Kidney epithelial cell (primary cell): ENCODE results near the gene ZWILCH. TPM values are rescaled to one million over a fixed set of nuclear protein-coding genes. Genes with fewer than 3 reads are reported as not detected.
"Not testable (repeated sequence)": the region's sequence is repeated elsewhere in the genome, so short reads cannot be mapped to it uniquely, and the experiment has no call there.

Source experiments
- DNase-seq: peaks from one replicate; pipeline ENCODE4 v3.0.0-alpha.2; 2010; ENCODE audit warnings: low read depth
- H3K27me3 ChIP-seq: 2 replicates; pipeline ENCODE4 v1.6.0; 2011; ENCODE audit warnings: low read length; ENCODE audit not compliant: control insufficient read depth, insufficient read depth
- H3K36me3 ChIP-seq: 2 replicates; pipeline ENCODE4 v1.5.1; 2011; ENCODE audit warnings: low read length; ENCODE audit not compliant: control insufficient read depth, insufficient read depth
- H3K4me3 ChIP-seq: 2 replicates; pipeline ENCODE4 v1.5.1; 2011; ENCODE audit warnings: low read depth, mild to moderate bottlenecking, control low read depth, low read length
- CTCF ChIP-seq: IDR thresholded peaks from 2 replicates; pipeline ENCODE4 v1.5.1; 2011; ENCODE audit warnings: mild to moderate bottlenecking, moderate library complexity, low read length, control low read depth, inconsistent platforms; ENCODE audit not compliant: insufficient read depth, poor library complexity, severe bottlenecking
- total RNA-seq: library from RNA; depleted of rRNA; stranded (reverse); fragments of >200 nt; gene quantifications from 2 replicates; pipeline ENCODE4 v1.2.3, GENCODE V29; 2015

ZWILCH gene
- total RNA-seq, 1 donor from 2014 or later: 11.6 TPM

- Histone ChIP-seq H3K36me3 (no peaks in the 10 kb centered on the region), H3K4me3 (peak within 1 kb of the TSS; percentile 66), H3K27me3 (no peaks in the 10 kb centered on the region)
- peak; percentile 65 for DNase-seq
- TF ChIP-seq CTCF: peak; percentile 97
Measured at GRCh38 chr15:66497502-66498455, 7.3 kb upstream of the ZWILCH start, which contains the start of gene SNAPC5. TSS of gene SNAPC5 (minus strand) at chr15:66497762. CDS start at chr15:66497731, 31 bp downstream.

GRCh38 chr15:66498501-66499386 lies 6.4 kb upstream of the ZWILCH start:
- peak; percentile 19 for TF ChIP-seq CTCF
- no peak for DNase-seq
- no peaks in the 10 kb centered on the region for H3K27me3 ChIP-seq
- no peak overlapping the region for H3K4me3 ChIP-seq
- no peaks in the 10 kb centered on the region for H3K36me3 ChIP-seq

GRCh38 chr15:66500346-66500745 lies 4.8 kb upstream of the ZWILCH start:
- not testable (repeated sequence) for H3K36me3 ChIP-seq, H3K4me3 ChIP-seq, H3K27me3 ChIP-seq, DNase-seq

GRCh38 chr15:66502491-66502890 lies 2.6 kb upstream of the ZWILCH start:
- DNase-seq: no peak
- no peaks in the 10 kb centered on the region for H3K36me3 ChIP-seq
- H3K27me3 ChIP-seq: no peaks in the 10 kb centered on the region
- H3K4me3 ChIP-seq: peak overlapping the region; percentile 90
- TF ChIP-seq CTCF: no peak

GRCh38 chr15:66503041-66503648 lies 2.0 kb upstream of the ZWILCH start:
- H3K4me3 ChIP-seq: peak overlapping the region; percentile 90
- DNase-seq, H3K36me3 ChIP-seq, H3K27me3 ChIP-seq: not testable (repeated sequence)

- Histone ChIP-seq H3K4me3 (peak overlapping the region; percentile 90), H3K27me3 (no peaks in the 10 kb centered on the region), H3K36me3 (no peaks in the 10 kb centered on the region)
- TF ChIP-seq CTCF: no peak
- no peak for DNase-seq
Measured at GRCh38 chr15:66503780-66504562, 1.2 kb upstream of the ZWILCH start.
